Measurements from ENCODE around the gene TSPAN14. TPM values are rescaled to one million over a fixed set of nuclear protein-coding genes. Genes with fewer than 3 reads are reported as not detected.

TSPAN14 gene
- total RNA-seq, 1 donor from 2014 or later = 161 TPM

- Histone ChIP-seq H3K27ac (no peak overlapping the region), H3K27me3 (no peaks in the 10 kb centered on the region)
- intact Hi-C loops (cut with DNase I) = no loop called here
Observed at GRCh38 chr10:80486785-80487420, 32.8 kb downstream of the TSPAN14 start.

GRCh38 chr10:80487421-80487785 lies 33.3 kb downstream of the TSPAN14 start:
- Histone ChIP-seq H3K27ac (no peak overlapping the region), H3K27me3 (no peaks in the 10 kb centered on the region), H3K4me3 (no peak overlapping the region), H3K9me3 (no peaks in the 10 kb centered on the region), H3K4me1 (peaks cover 0 to 3% of the 10 kb centered on the region in 2 donors), H3K36me3 (peaks cover 3 to 28% of the 10 kb centered on the region in 2 donors)
- intact Hi-C loops (cut with DNase I) = no loop called here
- TF ChIP-seq CTCF (IDR thresholded peaks at IDR 0.05) = no peak
- DNase-seq (ENCODE audit: low spot score in 2 of 2) = no peak

More at GRCh38 chr10:80486785-80487420, 32.8 kb downstream of the TSPAN14 start:
- Histone ChIP-seq H3K4me3 (no peak overlapping the region), H3K4me1 (peaks cover 0 to 3% of the 10 kb centered on the region in 2 donors), H3K9me3 (no peaks in the 10 kb centered on the region), H3K36me3 (peaks cover 3 to 27% of the 10 kb centered on the region in 2 donors)
- TF ChIP-seq CTCF (IDR thresholded peaks at IDR 0.05) = no peak
- no peak for DNase-seq (ENCODE audit: low spot score in 2 of 2)

- intact Hi-C loops (cut with DNase I) = no loop called here
- H3K4me3 ChIP-seq = no peak overlapping the region
- TF ChIP-seq CTCF (IDR thresholded peaks at IDR 0.05) = no peak
- H3K27me3 ChIP-seq = no peaks in the 10 kb centered on the region
- no peak overlapping the region for H3K27ac ChIP-seq
- peaks cover 0 to 3% of the 10 kb centered on the region in 2 donors for H3K4me1 ChIP-seq
- peaks cover 3 to 28% of the 10 kb centered on the region in 2 donors for H3K36me3 ChIP-seq
- no peaks in the 10 kb centered on the region for H3K9me3 ChIP-seq
- peak in 1 of 2 donors; percentile 65 for DNase-seq (ENCODE audit: low spot score in 2 of 2)
Observed at GRCh38 chr10:80487791-80488538, 33.9 kb downstream of the TSPAN14 start.

- H3K27ac ChIP-seq = no peak overlapping the region
- no peak for TF ChIP-seq CTCF (IDR thresholded peaks at IDR 0.05)
- H3K4me1 ChIP-seq = peaks cover 3 to 4% of the 10 kb centered on the region in 2 donors
- H3K9me3 ChIP-seq = no peaks in the 10 kb centered on the region
- peak in 1 of 2 donors; percentile 2 for DNase-seq (ENCODE audit: low spot score in 2 of 2)
- intact Hi-C loops (cut with DNase I) = no loop called here
- peaks cover 3 to 28% of the 10 kb centered on the region in 2 donors for H3K36me3 ChIP-seq
- H3K4me3 ChIP-seq = no peak overlapping the region
- no peaks in the 10 kb centered on the region for H3K27me3 ChIP-seq
Observed at GRCh38 chr10:80488539-80489066, 34.5 kb downstream of the TSPAN14 start.

- Histone ChIP-seq H3K36me3 (peaks cover 3 to 28% of the 10 kb centered on the region in 2 donors), H3K27ac (no peak overlapping the region), H3K27me3 (no peaks in the 10 kb centered on the region), H3K9me3 (no peaks in the 10 kb centered on the region), H3K4me3 (no peak overlapping the region), H3K4me1 (peaks cover 4 to 8% of the 10 kb centered on the region in 2 donors)
- TF ChIP-seq CTCF (IDR thresholded peaks at IDR 0.05) = no peak
- intact Hi-C loops (cut with DNase I) = no loop called here
- DNase-seq (ENCODE audit: low spot score in 2 of 2) = no peak
Observed at GRCh38 chr10:80489371-80490112, 35.4 kb downstream of the TSPAN14 start.

Data from ascending aorta (tissue), 2 donors.